Left lung (tissue), 10 donors: ENCODE results near the gene OR4F6. TPM values are rescaled to one million over a fixed set of nuclear protein-coding genes. Genes with fewer than 3 reads are reported as not detected.

ENCODE experiments used
- ATAC-seq: fragments of 200-7000 bp; cut with Tn5 transposase; one replicate; pipeline ENCODE4 v1.9.1; 2020; ENCODE audit warnings: moderate library complexity
- DNase-seq, 4 donors: peaks; one replicate each; pipeline ENCODE4 v3.0.0-alpha.2; 2013 to 2020
- H3K27ac ChIP-seq, 2 donors: fragments of 200-600 bp; sonication (generic) in 1 of 2; one replicate each; pipeline versions ENCODE4 v1.5.0 to v1.8.0; 2020 to 2021
- H3K27me3 ChIP-seq, 2 donors: fragments of 200-600 bp; sonication (generic) in 1 of 2; one replicate each; pipeline versions ENCODE4 v1.5.0 to v1.8.0; 2020 to 2021
- H3K36me3 ChIP-seq, 2 donors: fragments of 200-600 bp; sonication (generic) in 1 of 2; one replicate each; pipeline versions ENCODE4 v1.5.0 to v1.8.0; 2020 to 2021
- H3K4me1 ChIP-seq, 2 donors: fragments of 200-600 bp; one replicate each; pipeline ENCODE4 v1.8.0; 2021
- H3K4me3 ChIP-seq, 2 donors: fragments of 200-600 bp; sonication (generic) in 1 of 2; one replicate each; pipeline versions ENCODE4 v1.5.0 to v1.8.0; 2020 to 2021; ENCODE audit warnings: mild to moderate bottlenecking in 1 of 2
- H3K9me3 ChIP-seq, 2 donors: fragments of 200-600 bp; sonication (generic) in 1 of 2; one replicate each; pipeline versions ENCODE4 v1.5.0 to v1.8.0; 2020 to 2021
- intact Hi-C, 2 donors: fragments of 100-400 bp; cut with DNase I; formaldehyde crosslinking; loops; one replicate each; pipeline versions ENCODE4 v1.11.2 to v1.14.2; 2022
- polyA plus RNA-seq, 6 donors: library from polyadenylated mRNA; unstranded; fragments of 120-200 nt; gene quantifications; one replicate each; pipeline ENCODE4 v1.2.1, GENCODE V29; 2013; ENCODE audit not compliant: insufficient read length in 6 of 6
- total RNA-seq, 2 donors: library from RNA; stranded (reverse); fragmentation: NEBNext Ultra II Directional; extraction: Animal tissue kit (Norgen Biotek cat#: 25700); gene quantifications; one replicate each; pipeline ENCODE4 v1.2.1, GENCODE V29; 2021
- TF ChIP-seq, protein P1 (sequence below), 2 donors: fragments of 200-600 bp; sonication (generic) in 1 of 2; IDR thresholded peaks; one replicate each; pipeline versions ENCODE4 v1.5.0 to v1.8.0; 2021; ENCODE audit warnings: antibody characterized with exemption in 2 of 2
- donor health status: DM: no; HTN: yes; CAD: no.
- donor health status: DM: no; HTN: no; CAD: no.

Gene OR4F6
- total and polyA plus RNA-seq, 8 donors: not detected

DNA sequence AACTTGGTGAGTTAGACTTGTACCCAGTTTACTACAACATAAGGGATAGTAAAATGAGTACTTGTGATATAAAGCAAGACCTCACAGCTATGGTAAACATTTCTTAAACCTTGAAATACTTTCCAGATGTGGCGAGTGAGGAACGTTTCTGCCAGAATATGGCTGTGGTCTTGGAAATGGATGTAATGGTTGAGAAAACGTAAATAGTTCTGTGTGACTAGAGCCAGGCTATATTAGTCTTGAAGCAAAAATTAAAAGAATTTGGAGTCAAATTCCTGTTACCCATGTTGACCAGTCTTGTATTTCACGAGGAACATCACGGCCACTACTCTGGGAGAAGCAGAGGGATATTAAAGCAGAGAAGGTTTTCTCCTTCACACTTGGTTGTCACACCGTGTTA, 23.9 kb downstream of the OR4F6 start:
- peaks cover 0 to under 1% of the 10 kb centered on the region in 2 donors for H3K9me3 ChIP-seq
- H3K27ac ChIP-seq: no peak overlapping the region
- H3K36me3 ChIP-seq: no peaks in the 10 kb centered on the region
- H3K4me3 ChIP-seq: no peak overlapping the region
- no peaks in the 10 kb centered on the region for H3K27me3 ChIP-seq
- no peaks in the 10 kb centered on the region for H3K4me1 ChIP-seq
- intact Hi-C loops: no loop called here
- DNase-seq (no peak), ATAC-seq (no peak)
- TF ChIP-seq, protein P1, sequence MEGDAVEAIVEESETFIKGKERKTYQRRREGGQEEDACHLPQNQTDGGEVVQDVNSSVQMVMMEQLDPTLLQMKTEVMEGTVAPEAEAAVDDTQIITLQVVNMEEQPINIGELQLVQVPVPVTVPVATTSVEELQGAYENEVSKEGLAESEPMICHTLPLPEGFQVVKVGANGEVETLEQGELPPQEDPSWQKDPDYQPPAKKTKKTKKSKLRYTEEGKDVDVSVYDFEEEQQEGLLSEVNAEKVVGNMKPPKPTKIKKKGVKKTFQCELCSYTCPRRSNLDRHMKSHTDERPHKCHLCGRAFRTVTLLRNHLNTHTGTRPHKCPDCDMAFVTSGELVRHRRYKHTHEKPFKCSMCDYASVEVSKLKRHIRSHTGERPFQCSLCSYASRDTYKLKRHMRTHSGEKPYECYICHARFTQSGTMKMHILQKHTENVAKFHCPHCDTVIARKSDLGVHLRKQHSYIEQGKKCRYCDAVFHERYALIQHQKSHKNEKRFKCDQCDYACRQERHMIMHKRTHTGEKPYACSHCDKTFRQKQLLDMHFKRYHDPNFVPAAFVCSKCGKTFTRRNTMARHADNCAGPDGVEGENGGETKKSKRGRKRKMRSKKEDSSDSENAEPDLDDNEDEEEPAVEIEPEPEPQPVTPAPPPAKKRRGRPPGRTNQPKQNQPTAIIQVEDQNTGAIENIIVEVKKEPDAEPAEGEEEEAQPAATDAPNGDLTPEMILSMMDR (IDR thresholded peaks at IDR 0.05): no peak

- ATAC-seq: no peak
- intact Hi-C loops: no loop called here
- H3K4me3 ChIP-seq: no peak overlapping the region
These were observed 25.5 kb downstream of the OR4F6 start for GRCh38 chr15:101828774-101829173.

DNA sequence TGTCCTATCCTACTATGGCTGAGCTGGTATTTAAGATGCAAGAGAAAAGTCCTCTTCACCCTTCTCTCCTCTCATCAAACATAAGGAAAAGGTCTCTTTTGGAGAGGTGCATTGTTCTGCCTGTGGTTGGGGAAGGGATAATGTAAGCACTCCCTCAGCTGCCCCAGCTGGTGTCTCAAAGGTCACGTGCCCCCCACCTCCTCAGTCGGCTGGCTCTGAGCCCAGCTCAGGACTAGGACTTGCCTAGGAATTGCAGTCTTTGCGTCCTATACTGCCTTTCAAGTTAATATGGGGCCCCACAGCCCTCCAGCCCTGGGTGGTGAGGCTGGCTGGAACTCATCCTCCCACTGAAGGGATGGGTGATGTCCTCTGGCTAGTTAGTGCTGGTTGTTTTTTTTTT, 38.3 kb downstream of the OR4F6 start:
- intact Hi-C loops: no loop called here
- TF ChIP-seq, protein P1 (IDR thresholded peaks at IDR 0.05): no peak

More at GRCh38 chr15:101828774-101829173, 25.5 kb downstream of the OR4F6 start:
- Histone ChIP-seq H3K9me3 (peaks cover 0 to 2% of the 10 kb centered on the region in 2 donors), H3K27me3 (no peaks in the 10 kb centered on the region), H3K27ac (no peak overlapping the region), H3K4me1 (no peaks in the 10 kb centered on the region), H3K36me3 (no peaks in the 10 kb centered on the region)
- TF ChIP-seq, protein P1 (IDR thresholded peaks at IDR 0.05): no peak
- DNase-seq: no peak

GRCh38 chr15:101844916-101845315, 41.6 kb downstream of the OR4F6 start:
- Histone ChIP-seq H3K4me3 (no peak overlapping the region), H3K36me3 (no peaks in the 10 kb centered on the region), H3K27me3 (peaks cover 8 to 14% of the 10 kb centered on the region in 2 donors), H3K4me1 (no peaks in the 10 kb centered on the region), H3K27ac (no peak overlapping the region), H3K9me3 (no peaks in the 10 kb centered on the region)
- DNase-seq: no peak
- ATAC-seq: no peak
- intact Hi-C loops: no loop called here
- TF ChIP-seq, protein P1 (IDR thresholded peaks at IDR 0.05): no peak

More for the DNA sequence above, 38.3 kb downstream of the OR4F6 start:
- H3K36me3 ChIP-seq: no peaks in the 10 kb centered on the region
- peaks cover 7 to 14% of the 10 kb centered on the region in 2 donors for H3K27me3 ChIP-seq
- H3K4me1 ChIP-seq: no peaks in the 10 kb centered on the region
- H3K4me3 ChIP-seq: no peak overlapping the region
- DNase-seq (no peak), ATAC-seq (no peak)
- no peak overlapping the region for H3K27ac ChIP-seq
- no peaks in the 10 kb centered on the region for H3K9me3 ChIP-seq

- Histone ChIP-seq H3K27me3 (no peaks in the 10 kb centered on the region), H3K4me1 (no peaks in the 10 kb centered on the region), H3K27ac (no peak overlapping the region), H3K4me3 (no peak overlapping the region), H3K36me3 (no peaks in the 10 kb centered on the region), H3K9me3 (no peaks in the 10 kb centered on the region)
- ATAC-seq: no peak
- DNase-seq: peak in 2 of 4 donors; percentile 0 to 1
- TF ChIP-seq, protein P1 (IDR thresholded peaks at IDR 0.05): no peak
- intact Hi-C loops: no loop called here
These were observed 49.0 kb downstream of the OR4F6 start for GRCh38 chr15:101852356-101852755.

Other genes with a start within 250 kb of the OR4F6 start
- gene TM2D3, start 151.1 kb upstream of the OR4F6 start, total RNA-seq: 10 to 100 TPM; 43.7 to 53.6 TPM
- 10 to 100 TPM; 53.7 to 67.3 (median 64.0) TPM for gene TM2D3, start 151.1 kb upstream of the OR4F6 start, polyA plus RNA-seq
- 1 to 10 TPM; 9.3 to 9.8 TPM for gene TARS3, start 79.0 kb upstream of the OR4F6 start, total RNA-seq
- 10 to 100 TPM; 25.3 to 30.2 (median 26.9) TPM for gene TARS3, start 79.0 kb upstream of the OR4F6 start, polyA plus RNA-seq
- gene OR4F15, start 8.7 kb downstream of the OR4F6 start, total RNA-seq: not detected
- not detected for gene OR4F15, start 8.7 kb downstream of the OR4F6 start, polyA plus RNA-seq